Astrocyte (in vitro differentiated cells and primary cell): ENCODE results near the gene SLC10A6. TPM values are rescaled to one million over a fixed set of nuclear protein-coding genes. Genes with fewer than 3 reads are reported as not detected.

Experiments used
- DNase-seq: peaks from one replicate; pipeline ENCODE4 v3.0.0-alpha.2; 2010; ENCODE audit warnings: low read depth
- FAIRE-seq: peaks from 2 replicates; lab custom pipeline; 2011; peaks lifted over from hg19 to GRCh38; lab: Jason Lieb, UNC
- H2AFZ ChIP-seq: 2 replicates; pipeline ENCODE4 v1.6.0; 2012; ENCODE audit warnings: low read depth, low read length, inconsistent platforms
- H3K27ac ChIP-seq: 2 replicates; pipeline ENCODE4 v1.5.1; 2011; ENCODE audit warnings: low read depth, low read length, inconsistent platforms
- H3K27me3 ChIP-seq: 2 replicates; pipeline ENCODE4 v1.6.0; 2011; ENCODE audit warnings: low read length, inconsistent platforms; ENCODE audit not compliant: insufficient read depth
- H3K36me3 ChIP-seq: 2 replicates; pipeline ENCODE4 v1.5.1; 2011; ENCODE audit warnings: low read length, inconsistent platforms; ENCODE audit not compliant: insufficient read depth
- H3K4me1 ChIP-seq: 2 replicates; pipeline ENCODE4 v1.5.1; 2011; ENCODE audit warnings: low read length, inconsistent platforms; ENCODE audit not compliant: insufficient read depth
- H3K4me2 ChIP-seq: 2 replicates; pipeline ENCODE4 v1.6.0; 2012; ENCODE audit warnings: low read length, inconsistent platforms
- H3K4me3 ChIP-seq: 2 replicates; pipeline ENCODE4 v1.5.1; 2011; ENCODE audit warnings: low read depth, mild to moderate bottlenecking, low read length, inconsistent platforms; ENCODE audit not compliant: insufficient read depth
- H3K79me2 ChIP-seq: 2 replicates; pipeline ENCODE4 v1.6.0; 2012; ENCODE audit warnings: mild to moderate bottlenecking, low read length, inconsistent platforms; ENCODE audit not compliant: insufficient read depth
- H3K9ac ChIP-seq: 2 replicates; pipeline ENCODE4 v1.6.0; 2012; ENCODE audit warnings: mild to moderate bottlenecking, low read length, inconsistent platforms
- H3K9me3 ChIP-seq: 2 replicates; pipeline ENCODE4 v1.5.1; 2012; ENCODE audit warnings: low read depth, mild to moderate bottlenecking, low read length, inconsistent platforms; ENCODE audit not compliant: insufficient read depth
- H4K20me1 ChIP-seq: 2 replicates; pipeline ENCODE4 v1.6.0; 2012; ENCODE audit warnings: low read length, inconsistent platforms; ENCODE audit not compliant: insufficient read depth
- H3K27ac Mint-ChIP-seq: one replicate; pipeline ENCODE4 v1.8.0; 2021; ENCODE audit warnings: mild to moderate bottlenecking, mixed read lengths; ENCODE audit not compliant: unreplicated experiment
- H3K27me3 Mint-ChIP-seq: one replicate; pipeline ENCODE4 v1.8.0; 2021; ENCODE audit warnings: low read depth, mixed read lengths; ENCODE audit not compliant: unreplicated experiment
- H3K36me3 Mint-ChIP-seq: one replicate; pipeline ENCODE4 v1.8.0; 2021; ENCODE audit warnings: low read depth, mixed read lengths; ENCODE audit not compliant: unreplicated experiment
- H3K4me1 Mint-ChIP-seq: one replicate; pipeline ENCODE4 v1.8.0; 2021; ENCODE audit warnings: low read depth, mixed read lengths; ENCODE audit not compliant: unreplicated experiment
- H3K4me3 Mint-ChIP-seq: one replicate; pipeline ENCODE4 v1.8.0; 2021; ENCODE audit warnings: mild to moderate bottlenecking, moderate library complexity, mixed read lengths; ENCODE audit not compliant: unreplicated experiment
- H3K9me3 Mint-ChIP-seq: one replicate; pipeline ENCODE4 v1.8.0; 2021; ENCODE audit warnings: mild to moderate bottlenecking, mixed read lengths; ENCODE audit not compliant: unreplicated experiment
- CTCF ChIP-seq: IDR thresholded peaks from 2 replicates; pipeline ENCODE4 v1.5.1; 2011; ENCODE audit warnings: low read depth, mild to moderate bottlenecking, inconsistent platforms, low read length, moderate library complexity; ENCODE audit not compliant: insufficient read depth
- EZH2 ChIP-seq: IDR thresholded peaks from 2 replicates; pipeline ENCODE4 v1.6.1; 2012; ENCODE audit warnings: mild to moderate bottlenecking, low read length, inconsistent platforms; ENCODE audit not compliant: insufficient read depth
- total RNA-seq: library from RNA; stranded (reverse); gene quantifications from 2 replicates; pipeline ENCODE4 v1.2.1, GENCODE V29; 2021

Gene SLC10A6
- total RNA-seq, 1 donor from 2014 or later: not detected

GRCh38 chr4:86775061-86775460 is 74.1 kb downstream of the SLC10A6 start:
- Mint-ChIP-seq H3K27ac (no peak overlapping the region), H3K4me1 (no peaks in the 10 kb centered on the region), H3K27me3 (no peaks in the 10 kb centered on the region), H3K4me3 (no peak overlapping the region), H3K36me3 (peaks cover 19% of the 10 kb centered on the region), H3K9me3 (no peaks in the 10 kb centered on the region)
- no peaks in the 10 kb centered on the region for H3K27me3 ChIP-seq
- H3K27ac ChIP-seq: no peak overlapping the region
- peaks cover 9% of the 10 kb centered on the region for H3K36me3 ChIP-seq
- H3K9me3 ChIP-seq: no peaks in the 10 kb centered on the region
- DNase-seq (no peak), FAIRE-seq (no peak)
- no peak overlapping the region for H3K4me2 ChIP-seq
- H2AFZ ChIP-seq: no peak overlapping the region
- no peaks in the 10 kb centered on the region for H4K20me1 ChIP-seq
- no peaks in the 10 kb centered on the region for H3K4me1 ChIP-seq
- no peaks in the 10 kb centered on the region for H3K79me2 ChIP-seq
- no peak overlapping the region for H3K9ac ChIP-seq
- TF ChIP-seq CTCF (no peak), EZH2 (no peak)
- no peak overlapping the region for H3K4me3 ChIP-seq

Other genes with a start within 250 kb of the SLC10A6 start
- gene C4orf36, start 43.0 kb upstream of the SLC10A6 start, total RNA-seq: not detected in 2 replicates
- 55.3 and 58.2 TPM in 2 replicates for gene AFF1, start 85.6 kb upstream of the SLC10A6 start, total RNA-seq